ENCODE measurements around the gene CAMK2N1. TPM values are rescaled to one million over a fixed set of nuclear protein-coding genes. Genes with fewer than 3 reads are reported as not detected.

The CAMK2N1 gene
- total RNA-seq, 2 experiments from 2014 or later, result 0.47 to 0.82 TPM

DNA sequence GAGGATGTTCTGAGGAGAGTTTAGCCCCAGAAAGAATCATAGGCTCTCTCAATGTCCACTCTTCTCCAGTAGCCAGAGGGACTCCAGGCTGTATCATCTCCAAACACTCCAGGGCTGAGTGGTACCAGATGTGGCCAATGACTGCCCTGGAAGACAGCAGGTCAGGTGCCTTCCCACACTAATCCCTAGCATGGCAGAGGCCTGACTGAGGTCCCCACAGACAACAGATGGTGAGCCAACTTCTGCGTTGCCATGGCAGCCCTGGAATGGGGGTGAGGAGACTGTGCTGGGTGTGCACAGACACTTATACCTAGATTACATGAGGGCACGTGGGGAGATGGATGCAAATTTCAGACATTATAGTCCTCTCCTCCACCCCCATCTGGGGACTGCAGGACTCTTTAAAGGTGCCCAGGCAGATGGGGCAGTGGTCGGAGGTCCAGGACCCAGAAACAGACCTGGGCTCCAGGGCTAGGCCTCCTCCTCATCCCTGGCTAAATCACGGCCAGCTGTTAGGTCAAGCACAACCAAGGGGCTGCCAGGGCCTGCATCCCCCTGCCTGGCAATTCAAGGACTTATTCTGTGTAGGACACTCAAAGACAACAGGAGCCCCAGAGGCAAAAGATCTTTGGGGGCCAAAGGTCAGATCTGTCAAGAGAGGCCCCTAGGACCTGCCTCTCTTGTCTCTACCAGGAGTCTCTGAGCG, 42.9 kb downstream of the CAMK2N1 start:
- H3K4me1 Mint-ChIP-seq, result no peaks in the 10 kb centered on the region
- CTCF ChIA-PET, result no interaction called here

DNA sequence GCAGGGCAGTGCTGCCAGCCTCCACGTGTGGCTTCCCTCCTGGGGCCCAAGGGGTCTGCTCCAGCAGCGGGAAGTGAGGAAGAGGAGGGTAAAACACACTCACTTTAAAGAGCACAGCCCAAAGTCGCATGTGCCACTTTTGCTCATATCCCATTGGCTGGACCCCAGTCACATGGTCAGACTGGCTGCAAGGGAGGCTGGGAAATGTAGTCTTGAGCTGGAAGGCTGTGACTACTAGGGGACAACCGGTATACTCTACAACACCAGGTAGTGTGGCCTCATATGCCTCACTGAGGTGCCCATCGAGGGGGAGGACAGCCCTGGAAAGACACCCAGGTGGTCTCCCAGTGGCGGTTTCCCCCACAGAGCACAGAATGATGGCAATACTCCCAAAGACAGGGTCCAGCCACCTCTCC, 45.2 kb downstream of the CAMK2N1 start:
- peak; percentile 58 for ATAC-seq
- Mint-ChIP-seq H3K4me1 (no peaks in the 10 kb centered on the region), H3K9me3 (ENCODE audit: low read depth) (no peaks in the 10 kb centered on the region), H3K4me3 (no peak overlapping the region), H3K27ac (no peak overlapping the region), H3K36me3 (no peaks in the 10 kb centered on the region), H3K27me3 (peaks cover 10% of the 10 kb centered on the region)
- CTCF ChIA-PET, result no interaction called here
- peak; percentile 65 for DNase-seq

More for the DNA sequence above, 42.9 kb downstream of the CAMK2N1 start:
- Mint-ChIP-seq H3K9me3 (ENCODE audit: low read depth) (no peaks in the 10 kb centered on the region), H3K27me3 (peaks cover 2% of the 10 kb centered on the region), H3K36me3 (no peaks in the 10 kb centered on the region), H3K4me3 (no peak overlapping the region), H3K27ac (no peak overlapping the region)
- DNase-seq, result no peak
- no peak for ATAC-seq

DNA sequence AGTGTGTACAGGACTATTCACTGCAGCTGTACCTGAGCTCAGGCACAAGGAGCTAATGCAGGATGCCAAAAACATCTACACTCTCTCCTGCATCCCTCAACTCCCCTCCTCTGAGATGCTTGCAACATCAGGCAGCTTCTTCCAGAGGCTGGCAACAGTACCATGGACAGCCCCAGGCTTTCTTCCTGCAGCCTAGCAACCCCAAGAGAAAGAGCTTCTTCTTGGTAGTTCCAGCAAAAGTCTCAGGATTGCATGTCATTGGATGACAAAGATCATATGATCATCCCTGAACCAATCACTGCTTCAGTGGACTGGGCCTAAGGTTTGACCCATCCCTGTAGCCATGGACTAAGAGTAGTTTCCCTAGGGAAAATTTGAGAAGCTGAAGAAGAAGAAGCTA, 46.7 kb downstream of the CAMK2N1 start:
- ATAC-seq, result no peak
- DNase-seq, result no peak
- peaks cover 16% of the 10 kb centered on the region for H3K27me3 Mint-ChIP-seq
- no peaks in the 10 kb centered on the region for H3K36me3 Mint-ChIP-seq
- no peak overlapping the region for H3K27ac Mint-ChIP-seq
- CTCF ChIA-PET, result interaction anchor here (0.9 kb wide), 1 partner anchor 9 kb away, joined by 3 read pairs; no protein-coding TSS in a partner anchor
- H3K4me3 Mint-ChIP-seq, result no peak overlapping the region
- H3K9me3 Mint-ChIP-seq (ENCODE audit: low read depth), result no peaks in the 10 kb centered on the region
- no peaks in the 10 kb centered on the region for H3K4me1 Mint-ChIP-seq

DNA sequence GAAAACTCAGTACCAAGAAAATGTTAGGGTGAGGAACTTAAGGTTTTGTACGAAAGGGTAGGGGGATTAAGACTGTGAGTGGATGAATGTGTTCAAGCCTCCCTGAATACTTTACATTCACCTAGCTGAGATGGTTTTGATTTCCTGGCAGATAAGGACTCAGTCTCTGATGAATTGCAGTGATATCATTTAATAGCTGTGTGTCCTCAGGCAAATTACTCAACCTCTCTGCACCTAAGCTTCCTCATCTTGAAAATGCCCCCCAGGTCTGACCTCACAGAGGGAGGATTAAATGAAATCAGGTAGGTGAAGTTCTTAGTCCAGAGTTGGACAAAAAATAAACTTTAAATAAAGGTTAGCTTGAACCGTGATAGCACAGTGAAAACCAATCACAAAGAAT, 48.4 kb downstream of the CAMK2N1 start:
- Mint-ChIP-seq H3K36me3 (no peaks in the 10 kb centered on the region), H3K4me3 (no peak overlapping the region), H3K27me3 (peaks cover 19% of the 10 kb centered on the region), H3K9me3 (ENCODE audit: low read depth) (no peaks in the 10 kb centered on the region), H3K4me1 (no peaks in the 10 kb centered on the region), H3K27ac (no peak overlapping the region)
- CTCF ChIA-PET, result interaction anchor here (1.1 kb wide), 1 partner anchor 177 kb away, joined by 3 read pairs; no protein-coding TSS in a partner anchor
- DNase-seq (no peak), ATAC-seq (no peak)

DNA sequence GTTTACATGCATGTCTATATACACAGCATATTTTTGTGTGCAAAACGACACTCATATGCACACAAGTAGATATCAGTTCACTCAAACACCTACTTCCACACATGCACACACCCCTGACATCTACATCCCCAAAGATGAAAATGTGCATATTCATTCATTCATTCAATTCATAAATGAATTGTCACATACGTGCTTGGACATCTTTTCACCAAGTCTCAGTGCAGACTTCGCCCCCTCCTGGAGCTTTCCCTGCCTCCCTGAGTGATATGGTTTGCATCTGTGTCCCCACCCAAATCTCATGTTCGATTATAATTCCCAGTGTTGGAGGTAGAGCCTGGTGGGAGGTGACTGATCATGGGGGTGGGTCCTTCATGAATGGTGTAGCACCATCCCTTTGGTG, 53.1 kb downstream of the CAMK2N1 start:
- Mint-ChIP-seq H3K27ac (no peak overlapping the region), H3K4me3 (no peak overlapping the region), H3K36me3 (no peaks in the 10 kb centered on the region), H3K4me1 (no peaks in the 10 kb centered on the region), H3K9me3 (ENCODE audit: low read depth) (no peaks in the 10 kb centered on the region), H3K27me3 (peaks cover 40% of the 10 kb centered on the region)
- DNase-seq (no peak), ATAC-seq (no peak)
- CTCF ChIA-PET, result interaction anchor here (1.2 kb wide), 1 partner anchor 71 kb away, joined by 3 read pairs; no protein-coding TSS in a partner anchor

Other genes with a start within 250 kb of the CAMK2N1 start
- gene VWA5B1, start 195.3 kb downstream of the CAMK2N1 start, total RNA-seq, result not detected
- 10 to 100 TPM; 14.9 to 19.5 TPM for gene MUL1, start 21.9 kb upstream of the CAMK2N1 start, total RNA-seq
- gene FAM43B, start 66.4 kb upstream of the CAMK2N1 start, total RNA-seq, result not detected
- gene CDA, start 102.9 kb upstream of the CAMK2N1 start, total RNA-seq, result not detected
- gene PINK1, start 147.2 kb upstream of the CAMK2N1 start, total RNA-seq, result 1 to 10 TPM; 3.7 to 5.3 TPM
- 100 to 1,000 TPM; 137 to 170 TPM for gene DDOST, start 175.2 kb upstream of the CAMK2N1 start, total RNA-seq
- gene KIF17, start 231.8 kb upstream of the CAMK2N1 start, total RNA-seq, result not detected
- gene SH2D5, start 246.5 kb upstream of the CAMK2N1 start, total RNA-seq, result not detected